Fibroblast of the aortic adventitia (primary cell): ENCODE data around the gene KCNQ1. TPM values are rescaled to one million over a fixed set of nuclear protein-coding genes. Genes with fewer than 3 reads are reported as not detected.
"Not testable (repeated sequence)": the region's sequence is repeated elsewhere in the genome, so short reads cannot be mapped to it uniquely, and the experiment has no call there.

ENCODE experiments used
- DNase-seq: peaks from one replicate; pipeline ENCODE4 v3.0.0-alpha.2; 2010; ENCODE audit warnings: low read depth
- H3K4me3 ChIP-seq: 2 replicates; pipeline ENCODE4 v1.5.1; 2011; ENCODE audit warnings: low read depth, mild to moderate bottlenecking, control low read depth, low read length, moderate library complexity
- CTCF ChIP-seq: IDR thresholded peaks from 2 replicates; pipeline ENCODE4 v1.5.1; 2011; ENCODE audit warnings: mild to moderate bottlenecking, low read length, control low read depth, inconsistent platforms; ENCODE audit not compliant: insufficient read depth
- total RNA-seq: library from RNA; depleted of rRNA; stranded (reverse); fragments of >200 nt; gene quantifications from 2 replicates; pipeline ENCODE4 v1.2.3, GENCODE V29; 2012; ENCODE audit warnings: low replicate concordance

The KCNQ1 gene
- total RNA-seq, 1 donor, result not detected

- TF ChIP-seq CTCF, result no peak
- no peak for DNase-seq
- H3K4me3 ChIP-seq, result no peak overlapping the region
Measured at GRCh38 chr11:2474059-2474901, 29.5 kb downstream of the KCNQ1 start.

- H3K4me3 ChIP-seq, result no peak overlapping the region
- no peak for TF ChIP-seq CTCF
- no peak for DNase-seq
Measured at GRCh38 chr11:2475136-2475918, 30.5 kb downstream of the KCNQ1 start.

GRCh38 chr11:2477254-2477653, 32.4 kb downstream of the KCNQ1 start:
- H3K4me3 ChIP-seq, result no peak overlapping the region
- no peak for TF ChIP-seq CTCF
- DNase-seq, result no peak

- no peak overlapping the region for H3K4me3 ChIP-seq
- no peak for TF ChIP-seq CTCF
- no peak for DNase-seq
Measured at GRCh38 chr11:2477936-2478335, 33.1 kb downstream of the KCNQ1 start.

- DNase-seq, H3K4me3 ChIP-seq: not testable (repeated sequence)
Measured at GRCh38 chr11:2480067-2480873, 35.5 kb downstream of the KCNQ1 start.

- H3K4me3 ChIP-seq, result no peak overlapping the region
- no peak for DNase-seq
- no peak for TF ChIP-seq CTCF
Measured at GRCh38 chr11:2480874-2481220, 36.0 kb downstream of the KCNQ1 start.

GRCh38 chr11:2481253-2481652, 36.4 kb downstream of the KCNQ1 start:
- no peak for DNase-seq
- H3K4me3 ChIP-seq, result no peak overlapping the region
- no peak for TF ChIP-seq CTCF
